HG03196 (cell line): ENCODE results near the gene GIPC3.

Source experiments
- ATAC-seq: cut with Tn5 transposase; IDR thresholded peaks from one replicate; pipeline ENCODE4 v1.9.1; 2021; ENCODE audit not compliant: unreplicated experiment

Gene GIPC3

DNA sequence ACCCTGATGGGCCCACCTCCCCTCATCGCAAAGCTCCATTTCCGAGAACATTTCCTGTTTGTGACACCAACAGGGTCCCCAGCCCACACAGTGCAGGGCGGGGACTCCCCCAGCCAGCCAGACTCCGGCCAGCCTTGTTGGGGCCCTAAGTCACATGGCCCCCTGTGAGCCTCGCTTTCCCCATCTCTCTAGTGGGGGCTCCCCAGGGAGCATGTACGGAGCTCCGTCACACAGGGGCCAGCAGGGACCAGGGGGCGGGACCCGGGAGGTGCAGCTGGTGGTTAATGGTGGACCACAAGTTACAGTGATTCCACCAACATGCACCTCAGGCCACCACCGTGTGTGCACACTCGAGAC, 19.7 kb downstream of the GIPC3 start:
- ATAC-seq, result no peak

DNA sequence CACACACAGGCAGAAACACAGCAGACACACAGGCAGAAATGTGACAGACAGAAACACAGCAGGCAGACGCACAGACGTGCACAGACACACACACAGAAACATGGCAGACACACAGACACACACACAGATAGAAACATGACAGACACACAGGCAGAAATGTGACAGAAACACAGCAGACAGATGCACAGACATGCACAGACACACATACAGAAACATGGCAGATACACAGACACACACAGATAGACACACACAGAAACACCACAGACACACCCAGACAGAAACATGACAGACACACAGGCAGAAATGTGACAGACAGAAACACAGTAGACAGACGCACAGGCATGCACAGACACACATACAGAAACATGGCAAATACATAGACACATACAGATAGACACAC, 20.1 kb downstream of the GIPC3 start:
- ATAC-seq, result no peak

DNA sequence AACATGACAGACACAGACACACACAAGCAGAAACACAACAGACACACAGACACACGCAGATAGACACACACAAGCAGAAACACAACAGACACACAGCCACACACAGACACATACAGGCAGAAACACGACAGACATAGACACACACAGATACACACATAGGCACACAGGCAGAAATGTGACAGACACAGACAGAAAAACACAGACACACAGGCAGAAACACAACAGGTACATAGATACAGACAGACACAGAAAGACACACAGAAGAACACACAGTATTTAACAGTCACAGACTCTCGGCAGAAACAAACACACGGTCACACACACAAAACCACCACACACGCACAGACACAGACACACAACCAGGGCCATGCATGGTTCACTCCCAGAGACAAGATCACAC, 20.5 kb downstream of the GIPC3 start:
- no peak for ATAC-seq

DNA sequence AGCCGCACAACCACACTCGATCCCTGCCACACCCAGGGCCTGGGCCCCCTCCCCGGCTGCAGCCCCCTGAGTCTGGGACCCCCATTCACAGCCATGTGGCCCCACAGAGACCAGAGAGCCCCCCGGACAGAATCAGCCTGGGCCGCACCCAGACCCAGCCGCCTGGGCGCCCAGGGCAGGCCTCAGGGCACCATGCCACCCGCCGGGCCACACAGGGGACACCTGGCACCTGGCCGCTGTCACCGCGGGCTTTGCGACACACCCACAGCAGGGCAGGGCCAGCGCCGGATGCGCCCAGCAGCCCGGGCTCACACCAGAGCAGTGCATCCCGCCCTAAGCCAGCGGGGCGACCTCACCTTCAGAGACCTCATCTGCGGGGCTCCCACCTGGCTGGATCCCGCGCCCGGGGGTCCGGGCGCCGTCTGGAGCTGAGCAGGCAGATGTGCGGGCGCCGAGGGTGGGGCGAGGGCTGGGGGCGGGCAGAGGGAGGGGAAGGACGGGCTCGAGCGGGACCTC, 21.0 kb downstream of the GIPC3 start:
- no peak for ATAC-seq

DNA sequence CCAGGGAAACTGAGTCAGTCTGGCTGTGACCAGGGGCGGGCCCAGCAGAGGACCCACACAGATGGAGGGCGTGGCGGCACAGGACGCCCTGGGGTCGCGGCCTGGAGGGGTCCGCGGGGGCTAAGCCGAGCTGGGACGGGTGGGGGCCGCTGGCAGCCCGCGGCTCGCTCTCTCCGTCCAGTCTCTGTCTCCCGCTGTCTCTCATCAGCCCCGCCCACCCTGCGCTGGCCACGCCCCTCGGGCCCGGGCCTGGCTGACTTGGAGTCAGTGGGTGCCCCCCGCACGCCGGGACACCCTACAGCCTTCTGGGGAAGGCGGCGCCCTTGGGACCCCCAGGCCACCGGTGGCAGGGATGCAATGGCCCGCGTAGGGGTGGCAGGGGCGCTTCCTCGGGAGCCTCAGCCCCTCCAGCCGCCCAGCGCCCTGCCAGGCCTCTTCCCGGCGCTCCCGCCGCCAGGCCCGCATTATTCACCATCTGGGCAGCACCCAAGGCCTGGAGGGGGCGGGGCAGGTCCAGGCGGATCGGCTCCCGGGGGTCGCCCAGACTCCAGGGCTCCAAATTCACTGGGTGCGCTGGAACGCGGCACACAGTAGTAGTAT, 21.5 kb downstream of the GIPC3 start, which contains the start of gene TBXA2R:
TBXA2R (minus strand) TSS at position 186 of the 600 bp plus-strand sequence. CDS start 6,241 bp downstream, outside the sequence.
- ATAC-seq, result no peak

DNA sequence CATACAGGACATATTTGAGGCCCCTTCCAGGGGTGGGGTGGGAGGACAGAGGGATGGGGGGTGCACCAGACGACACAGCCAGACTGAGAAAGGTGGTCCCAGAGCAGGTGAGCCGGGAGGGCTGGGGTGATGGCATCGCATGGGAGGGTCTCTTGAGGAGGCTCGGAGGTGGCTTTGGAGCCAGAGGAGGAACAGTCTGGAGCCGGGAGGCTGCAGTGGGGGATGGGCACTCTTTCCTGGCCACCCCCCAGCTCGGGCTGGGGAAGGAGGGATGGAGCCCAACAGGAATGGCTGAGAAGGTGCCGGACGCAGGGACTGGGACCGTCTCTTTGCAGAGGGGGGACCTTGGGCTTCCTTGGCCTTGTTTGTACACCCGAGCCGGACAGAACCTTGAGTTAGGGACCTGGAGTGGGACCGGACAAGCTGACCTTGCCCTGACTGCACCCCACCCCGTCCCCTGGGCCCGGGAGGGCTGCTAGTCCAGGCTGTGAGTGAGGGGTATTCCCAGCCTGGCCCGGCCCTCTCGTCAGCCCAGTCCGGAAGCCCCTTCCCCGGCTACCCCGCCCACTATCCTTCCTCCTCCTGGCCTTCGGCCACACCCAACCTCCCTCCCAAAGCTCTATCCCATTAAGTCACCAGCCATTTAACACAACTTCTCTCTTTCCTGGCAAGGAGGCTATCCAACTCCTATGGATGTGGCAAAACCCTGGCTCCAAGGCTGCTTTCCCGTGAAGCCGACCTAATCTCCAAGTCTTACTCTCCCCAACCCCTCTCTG, 22.2 kb downstream of the GIPC3 start:
- ATAC-seq, result no peak

DNA sequence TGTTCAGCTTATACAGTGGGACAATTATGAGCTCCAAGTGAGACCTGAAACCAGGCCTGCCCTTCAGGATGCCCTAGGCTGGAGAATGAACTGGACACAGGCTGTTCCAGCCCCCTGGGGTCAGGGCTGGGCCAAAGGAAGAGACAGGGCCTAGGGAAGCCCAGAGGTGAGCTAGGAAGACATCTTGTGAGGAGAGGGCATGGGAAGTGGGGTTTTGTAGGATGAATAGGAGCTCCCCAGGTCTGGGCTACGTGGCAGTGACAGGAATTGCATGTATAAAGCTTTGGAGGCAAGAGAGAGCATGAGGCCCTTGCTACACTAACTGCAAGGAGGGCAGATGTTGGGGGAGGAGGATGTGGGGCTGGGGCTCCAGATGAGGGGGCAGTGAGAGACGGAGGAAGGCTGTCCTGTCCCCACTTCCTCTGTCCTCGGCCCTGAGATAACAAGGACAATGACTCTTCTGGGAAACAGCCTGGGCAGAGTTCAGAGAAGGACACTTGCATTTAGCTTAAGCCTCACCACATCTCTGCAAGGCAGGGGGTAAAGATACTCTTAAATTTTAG, 22.9 kb downstream of the GIPC3 start:
- no peak for ATAC-seq

DNA sequence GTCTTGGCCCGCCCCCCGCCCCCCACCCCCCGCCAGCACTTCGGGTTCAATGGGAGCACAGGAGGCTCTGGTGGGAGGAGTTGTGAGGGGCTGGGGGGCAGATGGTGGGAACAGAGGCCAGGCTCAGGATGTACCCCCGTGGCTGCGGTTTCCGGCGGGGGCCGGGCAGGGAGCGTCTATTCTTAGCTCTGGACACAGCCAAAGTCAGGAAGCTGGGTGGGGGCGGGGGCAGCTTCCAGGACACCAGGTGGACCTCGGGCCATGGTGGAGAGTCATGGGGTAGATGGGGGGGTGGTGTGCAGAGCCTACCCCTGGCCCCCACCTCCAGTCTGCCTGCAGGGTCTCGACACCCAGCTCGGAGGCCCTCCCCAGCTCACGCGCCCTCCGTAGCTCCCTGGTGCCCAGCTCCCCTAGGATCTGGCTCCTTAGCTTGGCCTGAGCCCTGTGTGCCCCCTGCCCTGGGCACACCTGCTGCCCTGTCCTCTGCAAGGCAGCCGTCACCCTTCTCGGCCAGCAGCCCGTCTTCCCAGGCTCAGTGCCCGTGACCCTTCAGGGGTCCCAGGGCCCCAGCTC, 23.6 kb downstream of the GIPC3 start:
- no peak for ATAC-seq

DNA sequence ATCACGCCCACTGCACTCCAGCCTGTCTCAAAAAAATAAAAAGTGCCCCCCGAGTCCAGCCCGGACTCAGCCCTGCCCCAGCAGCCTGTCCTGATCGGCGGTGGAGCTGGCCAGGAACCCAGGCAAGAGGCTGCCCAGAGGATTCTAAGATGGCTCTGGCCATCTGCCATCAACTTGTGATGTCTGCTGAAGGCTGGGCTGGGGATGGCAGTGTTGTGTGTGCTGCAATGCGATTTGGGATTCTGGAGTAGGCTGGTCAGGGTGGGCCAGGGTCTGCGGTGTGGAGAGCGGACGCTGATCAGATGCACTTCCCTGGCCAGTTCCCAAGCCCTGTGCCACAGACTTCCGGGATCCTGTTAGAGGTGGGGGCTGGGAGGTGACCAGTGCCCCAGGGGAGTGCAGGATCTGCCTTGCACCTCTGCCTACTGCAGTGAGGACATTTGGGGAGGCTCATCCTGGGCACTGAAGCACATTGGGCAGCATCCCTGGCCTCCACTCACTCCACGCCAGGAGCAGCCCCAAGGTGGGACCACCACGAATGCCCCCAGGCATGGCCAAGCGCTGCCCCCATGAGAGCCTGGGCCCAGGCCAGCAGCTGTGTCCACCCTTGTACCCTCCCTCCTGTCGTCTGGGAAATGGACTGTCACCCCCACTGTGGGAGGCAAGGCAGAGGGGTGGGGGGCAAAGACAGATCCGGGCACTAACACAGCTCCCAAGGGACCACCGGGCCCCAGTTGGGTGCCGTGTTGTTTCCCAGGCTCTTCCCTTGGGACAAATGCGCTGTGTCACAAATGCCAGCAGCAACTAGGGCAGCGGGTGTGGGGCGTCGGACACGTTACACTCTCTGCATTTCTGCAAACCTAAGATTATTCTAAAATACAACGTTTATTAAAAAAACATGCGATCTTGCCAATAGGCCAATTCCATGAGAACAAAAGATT, 24.8 kb downstream of the GIPC3 start:
- ATAC-seq, result no peak

DNA sequence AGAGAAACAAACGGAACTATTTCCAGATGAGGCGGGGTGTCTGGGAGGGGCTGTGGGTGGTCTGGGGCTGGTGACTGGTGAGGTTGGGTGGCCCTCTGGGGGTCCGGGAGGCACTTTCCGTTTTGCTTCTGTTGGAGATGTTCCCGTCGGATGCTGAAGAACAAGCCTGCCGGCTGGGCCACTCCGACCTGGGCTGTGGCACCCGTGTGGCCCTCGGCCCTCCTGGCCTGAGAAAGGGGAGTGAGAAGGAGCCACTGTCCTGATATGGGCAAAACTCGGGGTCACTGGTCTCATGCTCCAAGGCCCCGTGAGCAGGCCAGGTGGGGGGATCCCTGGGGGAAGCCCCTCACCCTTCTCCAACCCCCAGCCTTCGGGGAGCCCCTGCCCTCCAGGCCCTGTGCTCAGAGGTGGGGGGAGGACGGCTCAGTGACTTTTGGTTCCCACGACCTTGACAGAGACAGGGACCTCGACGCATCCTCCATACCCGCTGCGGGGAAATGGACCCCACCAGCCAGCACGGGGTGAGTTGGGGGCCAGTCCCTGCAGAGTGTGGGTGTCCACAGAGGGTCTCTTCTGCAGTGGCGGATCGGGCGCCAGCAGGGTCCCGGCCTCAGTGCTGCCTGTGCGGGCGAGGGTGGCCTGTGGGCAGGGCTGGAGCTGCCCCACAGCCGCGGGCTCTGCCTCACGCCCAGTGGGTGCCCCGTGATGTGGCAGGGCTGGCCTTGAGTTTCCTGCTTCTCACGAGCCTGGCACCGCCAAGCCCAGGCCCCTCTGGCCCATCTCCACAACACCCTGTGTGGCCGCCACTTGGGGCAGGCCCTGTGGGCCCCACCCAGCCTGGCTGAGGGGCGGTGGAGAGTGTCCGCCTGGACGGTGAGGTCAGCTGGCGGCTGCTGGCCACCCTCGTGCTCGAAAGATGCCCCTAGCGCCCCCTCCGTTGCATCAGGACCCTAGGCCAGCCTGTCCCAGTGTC, 25.8 kb downstream of the GIPC3 start:
- ATAC-seq, result no peak

DNA sequence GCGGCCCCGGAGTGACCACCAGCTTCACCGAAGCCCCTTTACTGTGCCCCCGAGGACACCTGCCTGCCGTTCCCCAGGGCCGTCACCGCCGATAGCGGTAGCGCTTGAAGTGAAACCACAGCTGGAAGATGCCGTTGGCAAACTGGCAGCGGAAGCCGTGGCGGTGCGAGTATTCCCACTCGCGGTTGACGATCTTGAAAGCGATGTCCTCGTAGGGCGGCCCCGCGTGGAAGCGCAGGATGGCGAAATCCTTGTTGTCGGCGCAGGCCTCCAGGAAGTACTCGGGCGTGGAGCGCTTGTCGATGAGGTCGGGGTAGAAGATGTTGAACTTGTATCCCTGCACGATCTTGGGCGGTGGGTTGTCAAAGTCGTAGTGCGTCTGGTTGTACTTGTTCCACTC, 26.6 kb downstream of the GIPC3 start:
- ATAC-seq, result no peak

DNA sequence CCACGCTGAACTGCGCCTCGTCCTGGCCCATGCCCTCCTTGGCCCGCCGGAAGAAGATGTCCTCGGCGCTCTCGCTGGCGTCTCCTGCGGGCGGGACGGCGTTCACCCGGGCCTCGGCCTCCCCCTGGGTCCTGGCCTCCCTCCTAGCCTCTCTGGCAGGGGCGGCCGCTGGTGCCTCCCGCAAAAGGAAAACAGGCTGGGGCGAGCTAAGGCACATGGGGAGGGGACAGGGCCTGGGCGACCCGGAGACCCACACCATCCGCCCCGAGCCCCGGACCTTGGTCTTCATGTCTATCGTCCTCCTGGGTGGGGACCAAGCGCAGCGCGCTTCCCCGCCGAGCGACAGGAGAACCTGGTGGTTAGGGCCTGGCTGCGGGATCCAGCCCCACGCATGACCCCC, 27.1 kb downstream of the GIPC3 start:
- no peak for ATAC-seq

DNA sequence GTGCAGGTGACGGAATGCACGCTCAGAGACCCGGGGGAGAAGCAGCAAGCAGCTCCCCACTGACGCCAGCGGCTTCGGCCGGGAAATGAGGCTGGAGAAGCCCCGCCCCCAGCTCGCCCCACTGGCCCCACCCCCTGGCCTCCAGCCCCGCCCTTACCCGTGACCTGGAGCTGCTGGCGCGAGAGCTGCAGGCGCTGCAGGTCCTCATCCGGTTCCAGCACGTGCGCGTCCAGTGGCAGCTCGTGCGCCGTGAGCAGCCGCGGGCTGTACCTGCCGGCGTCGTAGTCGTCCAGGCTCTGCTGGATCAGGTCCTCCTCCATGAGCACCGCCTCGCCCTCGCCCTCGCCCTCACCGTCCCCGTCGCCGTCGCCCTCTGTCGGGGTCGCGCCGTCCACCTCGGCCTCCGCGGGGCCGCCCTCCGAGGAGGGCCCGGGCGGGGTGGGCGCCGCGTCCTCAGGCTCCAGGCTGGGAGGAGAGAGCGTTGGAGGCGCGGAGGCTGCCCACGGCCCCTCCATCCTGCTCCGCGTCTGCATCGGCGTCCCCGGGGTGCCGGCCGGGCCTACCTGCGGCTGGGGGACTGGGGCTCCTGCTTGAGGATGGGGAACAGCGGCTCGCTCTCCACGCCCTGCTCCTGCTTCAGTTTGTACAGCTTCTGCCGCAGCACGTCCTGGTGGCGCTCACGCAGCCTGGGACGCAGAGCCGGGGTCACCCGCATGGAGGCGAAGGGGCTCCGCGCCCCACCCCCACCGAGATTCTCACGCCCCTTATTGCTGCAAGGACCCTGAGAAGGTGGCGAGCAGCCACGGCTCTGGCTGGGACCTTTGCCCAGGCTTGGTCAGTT, 27.8 kb downstream of the GIPC3 start:
- ATAC-seq, result no peak

DNA sequence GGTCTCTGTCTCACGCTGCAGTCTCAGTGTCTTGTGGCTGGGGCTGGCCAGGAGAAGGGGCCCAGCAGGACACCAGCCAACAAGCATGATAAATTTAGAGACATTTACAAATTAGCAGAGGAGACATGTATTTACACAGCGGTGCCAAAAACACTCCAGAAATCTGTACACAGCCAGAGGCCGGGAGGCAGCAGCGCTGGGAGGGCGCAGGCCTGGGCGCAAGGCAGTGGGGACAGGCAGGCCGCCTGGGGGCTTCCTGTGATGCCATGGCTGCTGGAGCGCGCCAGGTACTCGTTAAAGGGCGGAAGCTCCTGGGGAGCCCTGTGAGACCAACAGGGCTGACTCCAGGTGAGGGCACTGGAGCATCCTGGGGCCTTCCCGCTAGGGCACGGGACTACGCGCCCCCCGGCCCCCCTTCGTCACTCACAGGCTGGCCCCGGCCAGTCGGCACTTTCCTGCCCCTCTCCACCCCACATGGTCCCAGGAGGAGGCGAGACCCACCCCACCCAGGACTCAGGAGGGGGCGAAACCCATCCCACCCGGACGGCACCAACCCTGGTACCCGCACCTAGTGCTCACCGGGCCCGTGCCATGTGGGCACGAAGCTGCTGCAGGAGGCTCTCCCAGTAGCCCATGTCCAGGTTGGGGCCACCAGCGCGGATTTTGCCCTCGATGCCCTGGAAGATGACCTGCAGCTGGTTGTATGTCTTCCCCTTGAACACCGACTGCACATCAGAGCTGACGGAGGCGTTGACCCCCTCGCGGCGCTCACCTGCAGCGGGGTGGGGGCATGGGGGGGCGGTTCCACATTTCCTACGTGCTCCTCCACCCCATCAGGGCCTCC, 28.8 kb downstream of the GIPC3 start:
- no peak for ATAC-seq

DNA sequence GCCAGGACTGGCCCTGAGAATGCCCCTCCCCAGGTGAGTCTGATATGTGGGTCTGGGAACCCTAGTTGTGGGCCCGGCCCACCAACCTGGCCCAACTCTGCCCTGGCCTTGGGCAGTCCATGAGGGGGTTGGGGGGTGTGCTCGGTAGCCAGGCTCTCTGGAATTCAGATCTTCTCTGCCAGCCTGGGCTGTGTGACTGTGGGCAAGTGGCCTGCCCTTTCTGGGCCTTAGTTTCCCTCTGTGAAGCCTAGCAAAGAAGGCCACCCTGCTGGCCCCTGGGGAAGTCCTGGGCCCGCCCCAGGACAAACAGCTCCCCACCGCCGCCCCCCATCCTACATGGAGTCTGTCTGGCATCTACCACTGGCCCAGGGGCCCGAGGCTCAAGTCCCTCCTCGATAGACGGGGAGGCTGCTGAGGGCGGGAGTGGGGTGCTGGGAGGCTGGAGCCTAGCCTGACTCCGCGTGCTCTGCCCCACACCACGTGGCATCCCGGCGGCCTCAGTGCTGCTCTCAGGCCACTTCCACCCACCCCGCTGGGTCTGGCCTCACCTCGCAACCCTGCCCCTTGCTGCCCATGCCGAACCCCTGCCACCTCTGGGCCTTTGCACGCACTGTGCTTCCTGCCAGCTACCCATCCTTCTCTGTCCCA, 29.7 kb downstream of the GIPC3 start:
- no peak for ATAC-seq

DNA sequence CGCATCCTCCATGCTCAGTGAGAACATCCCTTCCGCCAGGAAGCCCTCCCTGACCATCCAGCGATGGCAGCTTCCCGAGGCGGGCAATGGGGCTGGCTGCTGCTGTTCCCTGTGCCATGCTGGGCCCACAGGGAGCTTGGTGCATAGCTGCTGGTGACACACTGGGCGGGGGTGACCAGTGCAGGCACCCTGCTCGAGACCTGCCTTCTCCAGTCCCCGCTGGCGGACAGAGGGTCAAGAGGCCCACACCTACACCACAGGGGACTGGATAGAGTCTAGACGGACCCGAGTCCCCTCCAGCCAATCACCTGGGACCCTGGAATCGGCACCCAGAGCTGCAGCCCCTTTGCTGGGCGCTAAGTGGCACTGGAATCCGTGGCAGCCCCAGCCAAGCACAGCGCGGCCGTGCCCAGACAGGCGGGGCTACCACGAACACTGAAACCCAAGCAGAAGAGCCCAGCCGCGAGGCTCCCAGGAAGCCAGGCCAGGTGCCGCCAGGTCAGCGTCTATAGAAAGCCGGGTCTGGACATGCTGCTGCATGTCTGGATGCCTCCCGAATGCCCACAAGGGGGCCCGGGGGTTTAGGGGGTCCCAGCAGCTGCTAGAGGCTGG, 30.4 kb downstream of the GIPC3 start:
- ATAC-seq, result no peak

DNA sequence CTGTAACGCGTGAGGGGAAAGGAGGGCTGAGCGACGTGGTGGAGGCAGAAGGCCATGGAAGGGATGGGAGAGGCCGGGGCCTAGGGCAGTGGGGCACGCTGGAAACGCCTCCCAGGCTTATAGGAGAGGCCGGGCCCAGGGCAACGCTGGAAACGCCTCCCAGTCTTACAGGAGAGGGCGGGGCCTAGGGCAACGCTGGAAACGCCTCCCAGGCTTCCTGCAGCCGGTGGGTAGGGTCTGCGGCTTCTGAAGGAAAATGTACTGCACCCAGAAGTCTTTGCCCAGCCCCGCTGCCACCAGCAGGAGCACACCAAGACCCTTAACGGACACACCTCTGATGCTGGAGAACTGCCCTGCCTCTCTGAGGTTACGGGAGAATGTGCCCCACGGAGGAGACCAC, 32.2 kb downstream of the GIPC3 start:
- no peak for ATAC-seq
